HCT116 (cell line): Measurements from ENCODE around the gene IL1RAPL2. TPM values are rescaled to one million over a fixed set of nuclear protein-coding genes. Genes with fewer than 3 reads are reported as not detected.
A peak's percentile ranks its signal among the peaks of the same experiment; 100 is the strongest.

Source experiments
- ATAC-seq: fragments of 200-7000 bp; cut with Tn5 transposase; 2 replicates; pipeline ENCODE4 v1.9.1; 2020; ENCODE audit warnings: mild to moderate bottlenecking, moderate library complexity
- BruUV-seq: library from RNA; stranded (reverse); fragments of 400-500 nt; replicated peaks from 2 replicates; lab custom pipeline; 2021; lab: Mats Ljungman, UMichigan
- CTCF ChIA-PET: fragments of 300-600 bp; sonication (Branson Sonifier 250); formaldehyde crosslinking; loops from one replicate; lab custom pipeline; 2021; ENCODE audit warnings: antibody characterized with exemption; lab: Charles Lee
- POLR2A ChIA-PET: fragments of 300-600, 350-600 bp; sonication (Branson Sonifier 250); formaldehyde crosslinking; loops from one replicate; lab custom pipeline; 2021; ENCODE audit warnings: antibody characterized with exemption; lab: Charles Lee
- RAD21 ChIA-PET, 2 experiments: fragments of 300-600 bp; sonication (Branson Sonifier 250); formaldehyde crosslinking; loops; one replicate each; lab custom pipeline; 2023; ENCODE audit warnings: low total read pairs in 2 of 2; ENCODE audit not compliant: uncharacterized antibody in 2 of 2, unreplicated experiment in 2 of 2, low non-redundant PET in 1 of 2; lab: Charles Lee
- DNase-seq: peaks from one replicate; pipeline ENCODE4 v3.0.0-alpha.2; 2010; ENCODE audit warnings: low read depth, low spot score
- H2AFZ ChIP-seq: fragments of 200-600 bp; shearing (Covaris generic), sonication (generic); 2 replicates; pipeline ENCODE4 v1.6.1; 2017; ENCODE audit warnings: low read depth, mixed run types, mixed read lengths, antibody characterized with exemption, low read length; ENCODE audit not compliant: poor library complexity, severe bottlenecking
- H3K27ac ChIP-seq: 2 replicates; pipeline ENCODE4 v1.5.1; 2012; ENCODE audit warnings: low read depth, low read length
- H3K27me3 ChIP-seq: fragments of 200-600 bp; sonication (generic); 2 replicates; pipeline ENCODE4 v1.6.1; 2016; ENCODE audit warnings: mixed run types, low read length, mixed read lengths; ENCODE audit not compliant: insufficient read depth
- H3K36me3 ChIP-seq, 2 experiments: fragments of 200-500 bp in 1 of 2; fragments of 200-600 bp in 1 of 2; sonication (Bioruptor generic) in 1 of 2; sonication (generic) in 1 of 2; 2 replicates each; pipeline versions ENCODE4 v1.5.1 to v1.6.1; 2014 to 2016; ENCODE audit warnings: low read length in 2 of 2, inconsistent platforms in 1 of 2, mixed read lengths in 1 of 2, mixed run types in 1 of 2; ENCODE audit not compliant: insufficient read depth in 2 of 2, control insufficient read depth in 1 of 2
- H3K4me1 ChIP-seq, 2 experiments: fragments of 200-600 bp in 1 of 2; sonication (generic) in 1 of 2; 2 replicates each; pipeline versions ENCODE4 v1.5.1 to v1.6.1; 2012 to 2017; ENCODE audit warnings: low read length in 2 of 2, inconsistent platforms in 1 of 2, mild to moderate bottlenecking in 1 of 2, mixed read lengths in 1 of 2, mixed run types in 1 of 2, moderate library complexity in 1 of 2; ENCODE audit not compliant: insufficient read depth in 2 of 2, control insufficient read depth in 1 of 2
- H3K4me2 ChIP-seq: fragments of 200-600 bp; sonication (generic); 2 replicates; pipeline ENCODE4 v1.6.1; 2017; ENCODE audit warnings: mixed run types, low read length, mixed read lengths
- H3K4me3 ChIP-seq, 2 experiments: fragments of 200-600 bp in 1 of 2; sonication (generic) in 1 of 2; replicated peaks in 1 of 2; 2 replicates each; pipeline ENCODE4 v1.5.1; 2011 to 2016; ENCODE audit warnings: low read length in 2 of 2, control low read depth in 1 of 2, low read depth in 1 of 2, mild to moderate bottlenecking in 1 of 2, mixed read lengths in 1 of 2, mixed run types in 1 of 2
- H3K79me2 ChIP-seq: fragments of 200-600 bp; sonication (generic); 2 replicates; pipeline ENCODE4 v1.6.1; 2017; ENCODE audit warnings: mild to moderate bottlenecking, mixed run types, low read length, moderate library complexity, mixed read lengths; ENCODE audit not compliant: insufficient read depth
- H3K9ac ChIP-seq: fragments of 200-600 bp; sonication (generic); 2 replicates; pipeline ENCODE4 v1.6.1; 2016; ENCODE audit warnings: low read length, mixed read lengths
- H3K9me2 ChIP-seq: fragments of 200-600 bp; sonication (generic), shearing (Covaris generic); 2 replicates; pipeline ENCODE4 v1.6.1; 2017; ENCODE audit warnings: mixed run types, mild to moderate bottlenecking, moderate library complexity; ENCODE audit not compliant: insufficient read depth
- H3K9me3 ChIP-seq, 2 experiments: fragments of 200-500 bp in 1 of 2; fragments of 200-600 bp in 1 of 2; sonication (Bioruptor generic) in 1 of 2; sonication (generic) in 1 of 2; 2 replicates each; pipeline ENCODE4 v1.6.1; 2014 to 2017; ENCODE audit warnings: low read length in 2 of 2, mixed read lengths in 2 of 2, inconsistent platforms in 1 of 2, low read depth in 1 of 2, mild to moderate bottlenecking in 1 of 2, mixed run types in 1 of 2, moderate library complexity in 1 of 2; ENCODE audit not compliant: control insufficient read depth in 1 of 2, insufficient read depth in 1 of 2
- H4K20me1 ChIP-seq: fragments of 200-600 bp; sonication (generic), shearing (Covaris generic); 2 replicates; pipeline ENCODE4 v1.6.1; 2017; ENCODE audit warnings: mixed run types, mild to moderate bottlenecking, moderate library complexity; ENCODE audit not compliant: insufficient read depth
- CEBPB ChIP-seq: IDR thresholded peaks from 2 replicates; pipeline ENCODE4 v1.6.1; 2012; ENCODE audit warnings: low read depth
- CTCF ChIP-seq, 3 experiments: fragments of 200-600 bp in 1 of 3; sonication (generic) in 1 of 3; IDR thresholded peaks in 2 of 3; conservative IDR thresholded peaks in 1 of 3; 2 replicates each; pipeline ENCODE4 v1.5.1; 2012 to 2017; ENCODE audit warnings: low read depth in 2 of 3, low read length in 2 of 3, antibody characterized with exemption in 1 of 3, borderline replicate concordance in 1 of 3, control low read depth in 1 of 3, mild to moderate bottlenecking in 1 of 3, mixed read lengths in 1 of 3, mixed run types in 1 of 3, moderate library complexity in 1 of 3; ENCODE audit not compliant: insufficient read depth in 1 of 3
- ELF1 ChIP-seq: IDR thresholded peaks from 2 replicates; pipeline ENCODE4 v1.6.1; 2012; ENCODE audit warnings: low read depth, borderline replicate concordance
- EZH2 ChIP-seq: fragments of 200-600 bp; sonication (generic); IDR thresholded peaks from 2 replicates; pipeline ENCODE4 v1.6.1; 2017; ENCODE audit warnings: antibody characterized with exemption, mixed run types
- EZH2phosphoT487 ChIP-seq: fragments of 200-600 bp; IDR thresholded peaks from 2 replicates; pipeline ENCODE4 v1.6.1; 2018; ENCODE audit warnings: antibody characterized with exemption, borderline replicate concordance
- FOSL1 ChIP-seq: IDR thresholded peaks from 2 replicates; pipeline ENCODE4 v1.6.1; 2012; ENCODE audit warnings: low read depth
- POLR2AphosphoS5 ChIP-seq: IDR thresholded peaks from 2 replicates; pipeline ENCODE4 v1.6.1; 2011; ENCODE audit warnings: mild to moderate bottlenecking, low read depth, low read length, moderate library complexity
- SIN3A ChIP-seq: IDR thresholded peaks from 2 replicates; pipeline ENCODE4 v1.6.1; 2012; ENCODE audit warnings: low read depth
- SRF ChIP-seq: IDR thresholded peaks from 2 replicates; pipeline ENCODE4 v1.6.1; 2012; ENCODE audit warnings: low read depth
- TCF7L2 ChIP-seq: IDR thresholded peaks from 2 replicates; pipeline ENCODE4 v1.7.0; 2011; ENCODE audit warnings: borderline replicate concordance, inconsistent platforms; ENCODE audit not compliant: insufficient read depth, insufficient read length; ENCODE audit errors: extremely low read depth
- ZBTB33 ChIP-seq: IDR thresholded peaks from 2 replicates; pipeline ENCODE4 v1.6.1; 2011; ENCODE audit warnings: mild to moderate bottlenecking, low read length, moderate library complexity; ENCODE audit not compliant: insufficient replicate concordance; ENCODE audit errors: extremely low read depth
- ZFX ChIP-seq: fragments of 450-650 bp; IDR thresholded peaks from 2 replicates; pipeline ENCODE4 v1.6.1; 2017
- ZNF274 ChIP-seq: fragments of 200-500 bp; sonication (Bioruptor generic); IDR thresholded peaks from 2 replicates; pipeline ENCODE4 v1.6.1; 2014; ENCODE audit warnings: mild to moderate bottlenecking, low read depth, low read length, inconsistent platforms
- intact Hi-C: fragments of 100-400 bp; cut with micrococcal nuclease; formaldehyde crosslinking; loops from 2 replicates; pipeline ENCODE4 v1.10.0; 2022
- total RNA-seq: library from RNA; stranded (reverse); gene quantifications from one replicate; pipeline ENCODE4 v1.2.1, GENCODE V29; 2021; ENCODE audit not compliant: unreplicated experiment

IL1RAPL2 gene
- total RNA-seq, 1 experiment from 2014 or later, result not detected

- Histone ChIP-seq H3K4me2 (no peak overlapping the region), H3K36me3 (no peaks in the 10 kb centered on the region), H3K27ac (no peak overlapping the region), H3K9ac (no peak overlapping the region), H4K20me1 (no peaks in the 10 kb centered on the region), H3K4me1 (no peaks in the 10 kb centered on the region), H3K79me2 (no peaks in the 10 kb centered on the region), H3K9me3 (no peaks in the 10 kb centered on the region), H3K27me3 (no peaks in the 10 kb centered on the region), H2AFZ (no peak overlapping the region), H3K4me3 (no peak overlapping the region), H3K9me2 (no peaks in the 10 kb centered on the region)
- TF ChIP-seq CTCF (IDR thresholded peaks at IDR 0.05 in 2 of 3, conservative IDR thresholded peaks at IDR 0.05 in 1 of 3; ENCODE audit: borderline replicate concordance in 1 of 3, insufficient read depth in 1 of 3, low read depth in 2 of 3, low read length in 2 of 3) (peak in 2 of 3 experiments; percentile 32 to 36; a peak in 4 of 6 replicates), ZBTB33 (no peak)
- RAD21 ChIA-PET, result no interaction called here
- CTCF ChIA-PET, result interaction anchor here (1.2 to 1.3 kb wide), 2 partner anchors 510 to 523 kb away, joined by 3 to 7 read pairs; no protein-coding TSS in a partner anchor
- DNase-seq (no peak), ATAC-seq (peak; percentile 66; the same call in 1 of the 2 replicates)
- intact Hi-C loops, result no loop called here
- POLR2A ChIA-PET, result no interaction called here
- BruUV-seq, result no TSS peak
Observed at GRCh38 chrX:105191878-105192277, 625.9 kb downstream of the IL1RAPL2 start.

- Histone ChIP-seq H2AFZ (no peak overlapping the region), H4K20me1 (no peaks in the 10 kb centered on the region), H3K9me3 (no peaks in the 10 kb centered on the region), H3K4me2 (no peak overlapping the region), H3K79me2 (no peaks in the 10 kb centered on the region), H3K4me3 (no peak overlapping the region), H3K36me3 (no peaks in the 10 kb centered on the region), H3K9ac (no peak overlapping the region), H3K9me2 (no peaks in the 10 kb centered on the region), H3K27me3 (no peaks in the 10 kb centered on the region), H3K27ac (no peak overlapping the region), H3K4me1 (no peaks in the 10 kb centered on the region)
- ATAC-seq (no peak), DNase-seq (no peak)
- intact Hi-C loops, result no loop called here
- RAD21 ChIA-PET, result no interaction called here
- CTCF ChIA-PET, result no interaction called here
- no TSS peak for BruUV-seq
- POLR2A ChIA-PET, result no interaction called here
- no peak for TF ChIP-seq SRF
- TF ChIP-seq EZH2, result no peak
- no peak for TF ChIP-seq FOSL1
- TF ChIP-seq ZFX, result no peak
- TF ChIP-seq ELF1, result no peak
- no peak for TF ChIP-seq POLR2AphosphoS5
- TF ChIP-seq SIN3A, result no peak
- no peak for TF ChIP-seq ZNF274
- TF ChIP-seq EZH2phosphoT487, result no peak
- TF ChIP-seq TCF7L2, result no peak
- no peak for TF ChIP-seq CEBPB
Observed at GRCh38 chrX:105209406-105209805, 643.4 kb downstream of the IL1RAPL2 start.
